WTC11 (cell line): ENCODE data around the gene GSG1L. TPM values are rescaled to one million over a fixed set of nuclear protein-coding genes. Genes with fewer than 3 reads are reported as not detected.

Experiments used
- ATAC-seq: fragments of 200-7000 bp; cut with Tn5 transposase; 2 replicates; pipeline ENCODE4 v1.10.0; 2021; ENCODE audit warnings: mild to moderate bottlenecking, moderate library complexity
- CTCF ChIA-PET: fragments of 300-600 bp; sonication (Branson Sonifier 250); formaldehyde crosslinking; loops from one replicate; lab custom pipeline; 2021; ENCODE audit warnings: antibody characterized with exemption; lab: Charles Lee
- POLR2A ChIA-PET: fragments of 350-600 bp; sonication (Branson Sonifier 250); formaldehyde crosslinking; loops from one replicate; lab custom pipeline; 2021; ENCODE audit warnings: antibody characterized with exemption; lab: Charles Lee
- DNase-seq: peaks from one replicate; pipeline ENCODE4 v3.0.0; 2021; ENCODE audit warnings: low spot score
- H3K27ac Mint-ChIP-seq: 2 replicates; pipeline ENCODE4 v1.8.0; 2021; ENCODE audit warnings: mixed read lengths
- H3K27me3 Mint-ChIP-seq: 2 replicates; pipeline ENCODE4 v1.8.0; 2021; ENCODE audit warnings: low read depth, mild to moderate bottlenecking, moderate library complexity, mixed read lengths
- H3K36me3 Mint-ChIP-seq: 2 replicates; pipeline ENCODE4 v1.8.0; 2021; ENCODE audit warnings: mixed read lengths
- H3K4me1 Mint-ChIP-seq: 2 replicates; pipeline ENCODE4 v1.8.0; 2022; ENCODE audit warnings: mixed read lengths
- H3K4me3 Mint-ChIP-seq: 2 replicates; pipeline ENCODE4 v1.8.0; 2021; ENCODE audit warnings: mild to moderate bottlenecking, moderate library complexity, mixed read lengths
- H3K9me3 Mint-ChIP-seq: 2 replicates; pipeline ENCODE4 v1.8.0; 2021; ENCODE audit warnings: mixed read lengths
- ARID4B ChIP-seq: sonication (generic); formaldehyde crosslinking; IDR thresholded peaks from 2 replicates; pipeline ENCODE4 v1.8.0; 2023; ENCODE audit warnings: missing genetic modification reagents, mild to moderate bottlenecking, borderline replicate concordance
- CBFB ChIP-seq: sonication (generic); formaldehyde crosslinking; IDR thresholded peaks from 2 replicates; pipeline ENCODE4 v1.8.1; 2022; ENCODE audit warnings: mild to moderate bottlenecking, low read depth, missing genetic modification reagents
- CREB1 ChIP-seq: sonication (generic); formaldehyde crosslinking; IDR thresholded peaks from 2 replicates; pipeline ENCODE4 v1.8.0; 2023; ENCODE audit warnings: mild to moderate bottlenecking, missing genetic modification reagents
- CREM ChIP-seq: sonication (generic); formaldehyde crosslinking; IDR thresholded peaks from 2 replicates; pipeline ENCODE4 v1.8.1; 2022; ENCODE audit warnings: mild to moderate bottlenecking, missing genetic modification reagents, moderate library complexity
- ELF4 ChIP-seq: sonication (generic); formaldehyde crosslinking; IDR thresholded peaks from 2 replicates; pipeline ENCODE4 v1.8.1; 2022; ENCODE audit warnings: low read depth, mild to moderate bottlenecking, moderate library complexity, missing genetic modification reagents
- FOXP1 ChIP-seq: sonication (generic); formaldehyde crosslinking; IDR thresholded peaks from 2 replicates; pipeline ENCODE4 v1.8.0; 2022; ENCODE audit warnings: missing genetic modification reagents, mild to moderate bottlenecking, moderate library complexity, borderline replicate concordance
- GRHL2 ChIP-seq: fragments of 250-450 bp; sonication (Bioruptor Pico); IDR thresholded peaks from 2 replicates; pipeline ENCODE4 v1.8.0; 2022; ENCODE audit warnings: mild to moderate bottlenecking, moderate library complexity; ENCODE audit not compliant: insufficient replicate concordance, severe bottlenecking
- MYBL2 ChIP-seq: sonication (generic); formaldehyde crosslinking; IDR thresholded peaks from 2 replicates; pipeline ENCODE4 v1.8.1; 2023; ENCODE audit warnings: mild to moderate bottlenecking, moderate library complexity, missing genetic modification reagents
- NR2C2 ChIP-seq: sonication (generic); formaldehyde crosslinking; IDR thresholded peaks from 2 replicates; pipeline ENCODE4 v1.8.0; 2022; ENCODE audit warnings: mild to moderate bottlenecking, missing genetic modification reagents
- PRDM15 ChIP-seq: sonication (generic); formaldehyde crosslinking; IDR thresholded peaks from 2 replicates; pipeline ENCODE4 v1.8.0; 2022; ENCODE audit warnings: missing genetic modification reagents
- RORB ChIP-seq: fragments of 250-450 bp; sonication (Bioruptor Pico); IDR thresholded peaks from 2 replicates; pipeline ENCODE4 v1.9.0; 2021; ENCODE audit warnings: mild to moderate bottlenecking
- USF2 ChIP-seq: sonication (generic); formaldehyde crosslinking; IDR thresholded peaks from 2 replicates; pipeline ENCODE4 v1.8.1; 2023; ENCODE audit warnings: mild to moderate bottlenecking, missing genetic modification reagents, moderate library complexity
- ZNF138 ChIP-seq: sonication (generic); formaldehyde crosslinking; conservative IDR thresholded peaks from 2 replicates; pipeline ENCODE4 v1.8.1; 2022; ENCODE audit warnings: mild to moderate bottlenecking, moderate library complexity, missing genetic modification reagents
- ZNF232 ChIP-seq: sonication (generic); formaldehyde crosslinking; IDR thresholded peaks from 2 replicates; pipeline ENCODE4 v1.8.0; 2022; ENCODE audit warnings: mild to moderate bottlenecking, missing genetic modification reagents
- ZNF425 ChIP-seq: fragments of 250-450 bp; sonication (Bioruptor Pico); conservative IDR thresholded peaks from 2 replicates; pipeline ENCODE4 v1.9.0; 2021; ENCODE audit warnings: mild to moderate bottlenecking
- total RNA-seq: library from RNA; stranded (reverse); gene quantifications from 3 replicates; pipeline ENCODE4 v1.2.3, GENCODE V29; 2021

GSG1L gene
- total RNA-seq, 1 experiment from 2014 or later: 0.28 TPM

- no peak for TF ChIP-seq ARID4B (CRISPR knock-in tag)
- TF ChIP-seq USF2 (CRISPR knock-in tag): no peak
- no peak for TF ChIP-seq RORB
- TF ChIP-seq PRDM15: no peak
- TF ChIP-seq CREB1 (CRISPR knock-in tag): no peak
Measured at GRCh38 chr16:27853651-27854050, 209.9 kb downstream of the GSG1L start (continued).

- H3K27ac Mint-ChIP-seq: no peak overlapping the region
- no peaks in the 10 kb centered on the region for H3K9me3 Mint-ChIP-seq
- H3K4me1 Mint-ChIP-seq: peaks cover 34% of the 10 kb centered on the region
- no peaks in the 10 kb centered on the region; the same call in 1 of the 2 replicates for H3K27me3 Mint-ChIP-seq
- no peak overlapping the region for H3K4me3 Mint-ChIP-seq
- no peak for DNase-seq
- TF ChIP-seq CBFB (CRISPR knock-in tag) (no peak), ELF4 (CRISPR knock-in tag) (no peak), CREM (no peak), FOXP1 (no peak), RORB (no peak), NR2C2 (CRISPR knock-in tag) (no peak), ZNF138 (no peak), GRHL2 (CRISPR knock-in tag) (no peak), ZNF425 (no peak), ZNF232 (no peak), MYBL2 (CRISPR knock-in tag) (no peak)
- no peaks in the 10 kb centered on the region for H3K36me3 Mint-ChIP-seq
- CTCF ChIA-PET: interaction anchor here (1.2 to 4.5 kb wide), 3 partner anchors 14 to 155 kb away, joined by 5 to 30 read pairs (median 17); no protein-coding TSS in a partner anchor
- POLR2A ChIA-PET: no interaction called here
- no peak for ATAC-seq
Measured at GRCh38 chr16:27853101-27853500, 210.4 kb downstream of the GSG1L start.
